OCI-LY1 (cell line): ENCODE results near the gene TOM1L2.

ENCODE experiments used
- EZH2 ChIP-seq: fragments of 200-600 bp; sonication (generic), shearing (Covaris generic); IDR thresholded peaks from 2 replicates; pipeline ENCODE4 v1.8.0; 2017; ENCODE audit warnings: borderline replicate concordance, mixed run types, mild to moderate bottlenecking, antibody characterized with exemption, low read length, moderate library complexity, mixed read lengths
- TF ChIP-seq, protein P1 (sequence below): fragments of 200-600 bp; sonication (generic), shearing (Covaris generic); IDR thresholded peaks from 2 replicates; pipeline ENCODE4 v1.5.1; 2017; ENCODE audit warnings: mild to moderate bottlenecking, antibody characterized with exemption, low read length, moderate library complexity, mixed read lengths

DNA sequence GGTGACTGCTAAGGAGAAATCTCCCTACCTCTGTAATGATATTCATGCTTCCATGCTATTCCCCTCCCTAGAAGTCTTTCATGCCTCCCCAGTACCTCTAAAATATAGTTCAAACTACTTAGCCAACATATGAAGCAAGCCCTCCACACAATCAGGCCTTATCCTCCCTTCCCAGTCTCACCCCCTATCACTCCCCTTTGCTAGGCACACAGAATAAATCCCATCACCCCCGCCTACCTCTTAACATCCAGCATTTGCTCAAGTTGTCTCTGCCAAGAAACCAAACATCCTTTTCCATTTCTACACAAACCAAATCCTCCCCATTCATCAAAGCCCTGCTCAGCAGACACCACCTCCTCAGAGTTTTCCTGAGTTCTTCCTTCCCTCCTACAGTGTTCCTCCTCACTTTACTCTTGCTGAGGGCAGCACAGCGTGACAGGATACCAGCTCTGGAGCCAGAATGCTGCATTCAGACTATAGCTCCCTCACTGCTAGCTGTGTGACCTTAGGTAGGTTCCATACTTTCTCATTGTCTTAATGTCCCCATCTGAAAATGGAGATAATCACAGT lies 7.0 kb downstream of the TOM1L2 start:
- TF ChIP-seq, protein P1, sequence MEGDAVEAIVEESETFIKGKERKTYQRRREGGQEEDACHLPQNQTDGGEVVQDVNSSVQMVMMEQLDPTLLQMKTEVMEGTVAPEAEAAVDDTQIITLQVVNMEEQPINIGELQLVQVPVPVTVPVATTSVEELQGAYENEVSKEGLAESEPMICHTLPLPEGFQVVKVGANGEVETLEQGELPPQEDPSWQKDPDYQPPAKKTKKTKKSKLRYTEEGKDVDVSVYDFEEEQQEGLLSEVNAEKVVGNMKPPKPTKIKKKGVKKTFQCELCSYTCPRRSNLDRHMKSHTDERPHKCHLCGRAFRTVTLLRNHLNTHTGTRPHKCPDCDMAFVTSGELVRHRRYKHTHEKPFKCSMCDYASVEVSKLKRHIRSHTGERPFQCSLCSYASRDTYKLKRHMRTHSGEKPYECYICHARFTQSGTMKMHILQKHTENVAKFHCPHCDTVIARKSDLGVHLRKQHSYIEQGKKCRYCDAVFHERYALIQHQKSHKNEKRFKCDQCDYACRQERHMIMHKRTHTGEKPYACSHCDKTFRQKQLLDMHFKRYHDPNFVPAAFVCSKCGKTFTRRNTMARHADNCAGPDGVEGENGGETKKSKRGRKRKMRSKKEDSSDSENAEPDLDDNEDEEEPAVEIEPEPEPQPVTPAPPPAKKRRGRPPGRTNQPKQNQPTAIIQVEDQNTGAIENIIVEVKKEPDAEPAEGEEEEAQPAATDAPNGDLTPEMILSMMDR: no peak
- TF ChIP-seq EZH2: no peak
